ENCODE measurements around the gene MMP20. TPM values are rescaled to one million over a fixed set of nuclear protein-coding genes. Genes with fewer than 3 reads are reported as not detected.

MMP20 gene
- total and polyA plus RNA-seq, 2 donors (not counting 3 experiments of a cell fraction or from before 2014, with no cell fraction given): not detected

GRCh38 chr11:102608699-102609098, 16.4 kb downstream of the MMP20 start:
- dilution Hi-C loops (cut with MboI; ENCODE audit: extremely low pct_ligation_motif_present, low sequenced_read_pairs): no loop called here
- no peak overlapping the region for H3K4me3 ChIP-seq (replicated peaks in 1 of 3; ENCODE audit: insufficient read depth in 1 of 3, low read depth in 1 of 3, low read length in 3 of 3)
- H2AFZ ChIP-seq (ENCODE audit: low read depth, low read length): no peak overlapping the region
- no peaks in the 10 kb centered on the region for H3K79me2 ChIP-seq (ENCODE audit: control insufficient read depth, insufficient read depth, low read length)
- BruUV-seq (replicated peaks): no TSS peak
- H3K9me3 ChIP-seq (replicated peaks; ENCODE audit: control insufficient read depth, insufficient read depth, low read length): no peaks in the 10 kb centered on the region
- no peaks in the 10 kb centered on the region for H3K4me1 ChIP-seq (ENCODE audit: control insufficient read depth, extremely low read depth, insufficient read depth, low read length)
- FAIRE-seq: no peak
- ChIA-PET POLR2A (no interaction called here), CTCF (interaction anchor here (1.2 to 1.4 kb wide), 3 partner anchors 8 to 15 kb away, joined by 3 read pairs; no protein-coding TSS in a partner anchor)
- no peaks in the 10 kb centered on the region for H3K9me1 ChIP-seq (replicated peaks; ENCODE audit: control insufficient read depth, extremely low read depth, insufficient read depth, low read length)
- H4K20me1 ChIP-seq (replicated peaks; ENCODE audit: control insufficient read depth, extremely low read depth, insufficient read depth, low read length): no peaks in the 10 kb centered on the region
- no peak overlapping the region for H3K27ac ChIP-seq (ENCODE audit: insufficient read depth, low read depth, low read length)
- no peak overlapping the region for H3K4me2 ChIP-seq (ENCODE audit: insufficient read depth, low read length)
- intact Hi-C loops (cut with micrococcal nuclease): no loop called here
- no peak for TF ChIP-seq MYC (IDR thresholded peaks at IDR 0.05; ENCODE audit: low read depth, low read length)
- no peak for TF ChIP-seq GATA2 (IDR thresholded peaks at IDR 0.05; ENCODE audit: insufficient read depth, insufficient read length, low read depth, low read length)
- no peak for TF ChIP-seq CTCF (IDR thresholded peaks at IDR 0.05; ENCODE audit: extremely low read depth in 1 of 2, insufficient read depth in 1 of 2, low read depth in 1 of 2, low read length in 2 of 2)
- no peak for TF ChIP-seq FOS (IDR thresholded peaks at IDR 0.05; ENCODE audit: borderline replicate concordance, insufficient read depth, low read length)
- no peak for TF ChIP-seq MAX (IDR thresholded peaks at IDR 0.05; ENCODE audit: insufficient read depth, insufficient read length)
- no peak for TF ChIP-seq EZH2 (IDR thresholded peaks at IDR 0.05; ENCODE audit: borderline replicate concordance, low read depth, low read length, severe bottlenecking)
- no peak for TF ChIP-seq POLR2AphosphoS5 (IDR thresholded peaks at IDR 0.05; ENCODE audit: insufficient read depth, low read depth, low read length)
- H3K36me3 ChIP-seq (ENCODE audit: control insufficient read depth in 2 of 2, extremely low read depth in 1 of 2, insufficient read depth in 2 of 2, low read length in 2 of 2): no peaks in the 10 kb centered on the region
- no peaks in the 10 kb centered on the region for H3K27me3 ChIP-seq (ENCODE audit: control insufficient read depth in 2 of 2, insufficient read depth in 2 of 2, low read length in 2 of 2)
- no peak for DNase-seq (ENCODE audit: low read depth, low spot score)
- no peak overlapping the region for H3K9ac ChIP-seq (replicated peaks; ENCODE audit: extremely low read depth, insufficient read depth, low read length)

Measured in endothelial cell of umbilical vein (primary cell).